Prostate gland (tissue), 2 donors: ENCODE results near the gene DNAJC8. TPM values are rescaled to one million over a fixed set of nuclear protein-coding genes. Genes with fewer than 3 reads are reported as not detected.

ENCODE experiments used
- DNase-seq: peaks from one replicate; pipeline ENCODE4 v3.0.0-alpha.2; 2019; ENCODE audit warnings: low spot score
- H3K27ac ChIP-seq, 2 donors: fragments of 200-600 bp; sonication (generic); 2 replicates each; pipeline ENCODE4 v1.5.1; 2017 to 2019
- H3K27me3 ChIP-seq: fragments of 200-600 bp; sonication (generic); replicated peaks from 2 replicates; pipeline ENCODE4 v1.5.1; 2019; ENCODE audit not compliant: insufficient read depth
- H3K36me3 ChIP-seq, 2 donors: fragments of 200-600 bp; sonication (generic); 1 replicate in 1 of 2; 2 replicates in 1 of 2; pipeline versions ENCODE4 v1.5.1 to v1.8.1; 2017 to 2019
- H3K4me1 ChIP-seq: fragments of 200-600 bp; sonication (generic); replicated peaks from 2 replicates; pipeline ENCODE4 v1.5.1; 2019
- H3K4me3 ChIP-seq, 2 donors: fragments of 200-600 bp; sonication (generic); 2 replicates each; pipeline ENCODE4 v1.5.1; 2017 to 2019
- H3K9me3 ChIP-seq: fragments of 200-600 bp; sonication (generic); 2 replicates; pipeline ENCODE4 v1.5.1; 2017
- CTCF ChIP-seq, 4 experiments: fragments of 200-600 bp in 2 of 4; fragments of 450-650 bp in 2 of 4; sonication (generic) in 2 of 4; IDR thresholded peaks; 1 replicate in 3 of 4; 2 replicates in 1 of 4; pipeline ENCODE4 v1.5.1; 2016 to 2019; ENCODE audit warnings: antibody characterized with exemption in 4 of 4, mild to moderate bottlenecking in 2 of 4, moderate library complexity in 2 of 4
- POLR2A ChIP-seq: fragments of 450-650 bp; IDR thresholded peaks from one replicate; pipeline ENCODE4 v1.6.1; 2016; ENCODE audit warnings: antibody characterized with exemption, mild to moderate bottlenecking
- POLR2AphosphoS5 ChIP-seq: sonication (generic); formaldehyde crosslinking; IDR thresholded peaks from one replicate; pipeline ENCODE4 v1.6.1; 2017; ENCODE audit warnings: antibody characterized with exemption
- WGBS: methylation state at CpG from one replicate; pipeline ENCODE4 v1.1.5; 2018; 5-methylcytosine and 5-hydroxymethylcytosine counted together
- intact Hi-C: fragments of 100-400 bp; cut with DNase I; formaldehyde crosslinking; loops from one replicate; pipeline ENCODE4 v1.14.2; 2022
- total RNA-seq, 2 donors: library from RNA; depleted of rRNA; stranded (reverse); fragments of >200 nt; gene quantifications; one replicate each; pipeline ENCODE4 v1.1.0, GENCODE V29; 2016

Gene DNAJC8
- total RNA-seq, 2 donors from 2014 or later = 43.7 to 60.3 TPM

GRCh38 chr1:28199328-28200233 is 33.2 kb downstream of the DNAJC8 start:
- 87% methylated on average over 8 of the region's 8 CpGs for WGBS
- H3K27me3 ChIP-seq = no peaks in the 10 kb centered on the region
- no peak overlapping the region for H3K27ac ChIP-seq
- no peaks in the 10 kb centered on the region for H3K4me1 ChIP-seq
- H3K36me3 ChIP-seq = peaks cover 0 to 8% of the 10 kb centered on the region in 2 donors
- no peak for TF ChIP-seq POLR2A
- TF ChIP-seq POLR2AphosphoS5 = no peak
- TF ChIP-seq CTCF (IDR thresholded peaks at IDR 0.05) = no peak
- no peak overlapping the region for H3K4me3 ChIP-seq
- intact Hi-C loops = no loop called here
- no peaks in the 10 kb centered on the region for H3K9me3 ChIP-seq
- no peak for DNase-seq

GRCh38 chr1:28197682-28198415 is 35.0 kb downstream of the DNAJC8 start:
- no peaks in the 10 kb centered on the region for H3K9me3 ChIP-seq
- no peak for TF ChIP-seq POLR2AphosphoS5
- TF ChIP-seq CTCF (IDR thresholded peaks at IDR 0.05) = no peak
- TF ChIP-seq POLR2A = no peak
- no peaks in the 10 kb centered on the region for H3K27me3 ChIP-seq
- peaks cover 0 to 8% of the 10 kb centered on the region in 2 donors for H3K36me3 ChIP-seq
- no peak overlapping the region for H3K27ac ChIP-seq
- no peaks in the 10 kb centered on the region for H3K4me1 ChIP-seq
- 91% methylated on average over 12 of the region's 12 CpGs for WGBS
- DNase-seq = no peak
- intact Hi-C loops = no loop called here
- H3K4me3 ChIP-seq = no peak overlapping the region

GRCh38 chr1:28196330-28196729 is 36.5 kb downstream of the DNAJC8 start:
- Histone ChIP-seq H3K4me1 (no peaks in the 10 kb centered on the region), H3K4me3 (no peak overlapping the region), H3K36me3 (peaks cover 0 to 8% of the 10 kb centered on the region in 2 donors), H3K9me3 (no peaks in the 10 kb centered on the region), H3K27ac (no peak overlapping the region), H3K27me3 (no peaks in the 10 kb centered on the region)
- WGBS = 66% methylated on average over 3 of the region's 3 CpGs
- no peak for DNase-seq
- intact Hi-C loops = no loop called here
- TF ChIP-seq POLR2AphosphoS5 (no peak), POLR2A (no peak), CTCF (IDR thresholded peaks at IDR 0.05) (no peak)

- no peak overlapping the region for H3K27ac ChIP-seq
- H3K36me3 ChIP-seq = peaks cover 0 to 8% of the 10 kb centered on the region in 2 donors
- DNase-seq = no peak
- no peaks in the 10 kb centered on the region for H3K9me3 ChIP-seq
- no peaks in the 10 kb centered on the region for H3K27me3 ChIP-seq
- TF ChIP-seq POLR2A (no peak), POLR2AphosphoS5 (no peak), CTCF (IDR thresholded peaks at IDR 0.05) (no peak)
- no peaks in the 10 kb centered on the region for H3K4me1 ChIP-seq
- no peak overlapping the region for H3K4me3 ChIP-seq
- intact Hi-C loops = no loop called here
- WGBS = 100% methylated on average over 1 of the region's 1 CpG
Measured at GRCh38 chr1:28195780-28196179, 37.0 kb downstream of the DNAJC8 start.
